IMR-90 (cell line): ENCODE measurements around the gene NCKAP5. TPM values are rescaled to one million over a fixed set of nuclear protein-coding genes. Genes with fewer than 3 reads are reported as not detected.

Experiments used
- ATAC-seq: fragments of 200-7000 bp; cut with Tn5 transposase; 2 replicates; pipeline ENCODE4 v1.9.1; 2020; ENCODE audit warnings: low read depth, mild to moderate bottlenecking, moderate library complexity
- BruUV-seq: library from RNA; stranded (reverse); fragments of 400-500 nt; replicated peaks from 2 replicates; lab custom pipeline; 2021; lab: Mats Ljungman, UMichigan
- CTCF ChIA-PET: fragments of 300-600 bp; formaldehyde crosslinking; extraction: SDS; loops from one replicate; lab custom pipeline; 2021; ENCODE audit warnings: antibody characterized with exemption; lab: Yijun Ruan, JAX
- POLR2A ChIA-PET: fragments of 300-600 bp; sonication (Branson Sonifier 250); formaldehyde crosslinking; loops from one replicate; lab custom pipeline; 2022; ENCODE audit warnings: antibody characterized with exemption; ENCODE audit not compliant: unreplicated experiment; lab: Charles Lee
- DNase-seq: peaks from one replicate; pipeline ENCODE4 v3.0.0; 2013
- H2AFZ ChIP-seq: replicated peaks from 2 replicates; pipeline ENCODE3; 2013; ENCODE audit warnings: low read length, mild to moderate bottlenecking; ENCODE audit not compliant: poor library complexity
- H2AK5ac ChIP-seq: 2 replicates; pipeline ENCODE4 v1.6.1; 2013; ENCODE audit warnings: low read depth, low read length, inconsistent platforms
- H2AK9ac ChIP-seq: replicated peaks from 2 replicates; pipeline ENCODE3; 2013; ENCODE audit warnings: mild to moderate bottlenecking, low read depth, low read length, moderate library complexity; ENCODE audit not compliant: poor library complexity
- H2BK120ac ChIP-seq: 2 replicates; pipeline ENCODE4 v1.6.1; 2013; ENCODE audit warnings: low read depth, low read length, inconsistent platforms
- H2BK15ac ChIP-seq: 3 replicates; pipeline ENCODE4 v1.6.1; 2013; ENCODE audit warnings: low read depth, low read length, inconsistent platforms
- H2BK20ac ChIP-seq: 2 replicates; pipeline ENCODE4 v1.6.1; 2013; ENCODE audit warnings: low read depth, mild to moderate bottlenecking, inconsistent platforms, low read length, moderate library complexity
- H2BK5ac ChIP-seq: 2 replicates; pipeline ENCODE4 v1.6.1; 2013; ENCODE audit warnings: mild to moderate bottlenecking, low read depth, low read length, inconsistent platforms; ENCODE audit not compliant: poor library complexity, severe bottlenecking
- H3K14ac ChIP-seq: replicated peaks from 2 replicates; pipeline ENCODE4 v1.6.1; 2013; ENCODE audit warnings: low read depth, low read length, inconsistent platforms
- H3K18ac ChIP-seq: 2 replicates; pipeline ENCODE4 v1.6.1; 2013; ENCODE audit warnings: low read depth, low read length, control low read depth
- H3K23ac ChIP-seq: 2 replicates; pipeline ENCODE4 v1.6.1; 2013; ENCODE audit warnings: low read depth, low read length, inconsistent platforms
- H3K27ac ChIP-seq: 2 replicates; pipeline ENCODE4 v1.5.1; 2013; ENCODE audit warnings: mild to moderate bottlenecking, control low read depth, low read length; ENCODE audit not compliant: insufficient read depth
- H3K27me3 ChIP-seq: 2 replicates; pipeline ENCODE4 v1.6.1; 2013; ENCODE audit warnings: low read length; ENCODE audit not compliant: control insufficient read depth, insufficient read depth
- H3K36me3 ChIP-seq: 2 replicates; pipeline ENCODE4 v1.6.1; 2013; ENCODE audit warnings: low read length, mixed read lengths; ENCODE audit not compliant: control insufficient read depth, insufficient read depth
- H3K4ac ChIP-seq: 2 replicates; pipeline ENCODE4 v1.6.1; 2013; ENCODE audit warnings: low read depth, low read length, inconsistent platforms
- H3K4me1 ChIP-seq: 2 replicates; pipeline ENCODE4 v1.6.1; 2013; ENCODE audit warnings: low read length, mixed read lengths; ENCODE audit not compliant: control insufficient read depth, insufficient read depth
- H3K4me2 ChIP-seq: 2 replicates; pipeline ENCODE4 v1.6.1; 2013; ENCODE audit warnings: low read depth, mild to moderate bottlenecking, control low read depth, low read length, moderate library complexity
- H3K4me3 ChIP-seq: 2 replicates; pipeline ENCODE4 v1.5.1; 2013; ENCODE audit warnings: low read depth, mild to moderate bottlenecking, control low read depth, low read length, moderate library complexity; ENCODE audit not compliant: insufficient read depth
- H3K56ac ChIP-seq: 2 replicates; pipeline ENCODE4 v1.6.1; 2013; ENCODE audit warnings: low read length, inconsistent platforms; ENCODE audit not compliant: insufficient read depth; ENCODE audit errors: extremely low read depth
- H3K79me1 ChIP-seq, 2 experiments: 2 replicates each; pipeline ENCODE4 v1.6.1; 2013; ENCODE audit warnings: low read length in 2 of 2, inconsistent platforms in 1 of 2, low read depth in 1 of 2
- H3K9ac ChIP-seq: 2 replicates; pipeline ENCODE4 v1.6.1; 2013; ENCODE audit warnings: low read depth, low read length, control low read depth
- H3K9me1 ChIP-seq: 2 replicates; pipeline ENCODE4 v1.6.1; 2013; ENCODE audit warnings: low read length, inconsistent platforms; ENCODE audit not compliant: insufficient read depth
- H3K9me3 ChIP-seq: 2 replicates; pipeline ENCODE4 v1.6.1; 2013; ENCODE audit warnings: low read length; ENCODE audit not compliant: control insufficient read depth, insufficient read depth
- H4K20me1 ChIP-seq: 2 replicates; pipeline ENCODE4 v1.6.1; 2013; ENCODE audit warnings: low read length, inconsistent platforms; ENCODE audit not compliant: insufficient read depth
- H4K5ac ChIP-seq: 2 replicates; pipeline ENCODE4 v1.6.1; 2013; ENCODE audit warnings: mild to moderate bottlenecking, low read depth, low read length, control low read depth
- H4K8ac ChIP-seq, 2 experiments: 2 replicates each; pipeline ENCODE4 v1.6.1; 2013; ENCODE audit warnings: low read depth in 2 of 2, low read length in 2 of 2, control low read depth in 1 of 2, inconsistent platforms in 1 of 2
- H4K91ac ChIP-seq: 2 replicates; pipeline ENCODE4 v1.6.1; 2013; ENCODE audit warnings: low read depth, low read length, inconsistent platforms; ENCODE audit not compliant: insufficient read depth
- CEBPB ChIP-seq: IDR thresholded peaks from 2 replicates; pipeline ENCODE4 v1.6.1; 2012; ENCODE audit warnings: low read depth, low read length, improper control_type of control experiment
- CHD1 ChIP-seq: IDR thresholded peaks from 2 replicates; pipeline ENCODE4 v1.6.1; 2012; ENCODE audit warnings: low read depth, low read length, improper control_type of control experiment
- FOS ChIP-seq: fragments of 150-350 bp; IDR thresholded peaks from 2 replicates; pipeline ENCODE4 v1.6.1; 2016; ENCODE audit warnings: low read depth, low read length
- MAFK ChIP-seq: IDR thresholded peaks from 2 replicates; pipeline ENCODE4 v1.6.1; 2012; ENCODE audit warnings: low read depth, low read length, improper control_type of control experiment
- MAZ ChIP-seq: IDR thresholded peaks from 2 replicates; pipeline ENCODE4 v1.6.1; 2012; ENCODE audit warnings: low read depth, mild to moderate bottlenecking, low read length, improper control_type of control experiment, moderate library complexity, borderline replicate concordance
- MXI1 ChIP-seq: IDR thresholded peaks from 2 replicates; pipeline ENCODE4 v1.6.1; 2012; ENCODE audit warnings: low read depth, mild to moderate bottlenecking, low read length, moderate library complexity, borderline replicate concordance
- NFE2L2 ChIP-seq: fragments of 150-350 bp; IDR thresholded peaks from 2 replicates; pipeline ENCODE4 v1.6.1; 2016; ENCODE audit warnings: low read depth, mild to moderate bottlenecking, low read length
- POLR2A ChIP-seq: IDR thresholded peaks from 2 replicates; pipeline ENCODE4 v1.6.1; 2012; ENCODE audit warnings: mild to moderate bottlenecking, low read depth, low read length
- RAD21 ChIP-seq: IDR thresholded peaks from 2 replicates; pipeline ENCODE4 v1.6.1; 2012; ENCODE audit warnings: low read length, improper control_type of control experiment
- RCOR1 ChIP-seq: IDR thresholded peaks from 2 replicates; pipeline ENCODE4 v1.6.1; 2012; ENCODE audit warnings: mild to moderate bottlenecking, low read length, improper control_type of control experiment; ENCODE audit not compliant: insufficient replicate concordance
- RFX5 ChIP-seq: IDR thresholded peaks from 2 replicates; pipeline ENCODE4 v1.8.0; 2012; ENCODE audit warnings: low read depth, mild to moderate bottlenecking, low read length, moderate library complexity
- SMC3 ChIP-seq: fragments of 150-350 bp; IDR thresholded peaks from 2 replicates; pipeline ENCODE4 v1.6.1; 2016; ENCODE audit warnings: low read depth, mild to moderate bottlenecking, antibody characterized with exemption, low read length, moderate library complexity
- USF2 ChIP-seq: fragments of 150-350 bp; IDR thresholded peaks from 2 replicates; pipeline ENCODE4 v1.6.1; 2017; ENCODE audit warnings: mild to moderate bottlenecking, antibody characterized with exemption, low read length, low read depth
- dilution Hi-C: fragments of 300-500 bp; cut with HindIII; formaldehyde crosslinking; loops from one replicate; pipeline ENCODE4 v1.14.3; 2018; ENCODE audit warnings: low sequenced_read_pairs; ENCODE audit not compliant: unreplicated experiment
- in situ Hi-C: fragments of 300-500 bp; cut with MboI; formaldehyde crosslinking; loops from 3 replicates; pipeline ENCODE4 v1.14.3; 2019; ENCODE audit warnings: low sequenced_read_pairs, inconsistent platforms, mixed read lengths
- intact Hi-C: fragments of 100-400 bp; cut with micrococcal nuclease; formaldehyde crosslinking; loops from 2 replicates; pipeline ENCODE4 v1.10.0; 2022
- polyA plus RNA-seq, 3 experiments: library from polyadenylated mRNA; depleted of rRNA; stranded (reverse); fragments of >200 nt; gene quantifications; 2 replicates each; pipeline ENCODE4 v1.2.3, GENCODE V29; 2012; ENCODE audit warnings: low replicate concordance in 1 of 3
- total RNA-seq: library from RNA; depleted of rRNA; stranded (reverse); fragments of >200 nt; gene quantifications from 2 replicates; pipeline ENCODE4 v1.2.3, GENCODE V29; 2012

Gene NCKAP5
- total and polyA plus RNA-seq, 2 of the 4 experiments (the other 2 are of a cell fraction), result 2.7 to 3.9 TPM

GRCh38 chr2:133438026-133438425 is 130.2 kb downstream of the NCKAP5 start:
- intact Hi-C loops, result loop anchor here (10.0 kb wide), 1 partner anchor 407 kb away; no protein-coding TSS in a partner anchor
- H3K56ac ChIP-seq, result no peak overlapping the region
- POLR2A ChIA-PET, result no interaction called here

More at GRCh38 chr2:133438026-133438425, 130.2 kb downstream of the NCKAP5 start:
- ATAC-seq (no peak), DNase-seq (no peak)
- Histone ChIP-seq H2BK5ac (no peak overlapping the region), H3K9me1 (no peaks in the 10 kb centered on the region), H2BK120ac (no peak overlapping the region), H4K91ac (no peak overlapping the region), H3K4me1 (peaks cover 6% of the 10 kb centered on the region), H3K14ac (no peak overlapping the region), H3K18ac (no peak overlapping the region), H3K23ac (no peak overlapping the region), H2AK9ac (no peak overlapping the region), H2BK20ac (no peak overlapping the region), H4K20me1 (no peaks in the 10 kb centered on the region), H4K5ac (no peak overlapping the region), H3K79me1 (no peaks in the 10 kb centered on the region), H2BK15ac (no peak overlapping the region), H2AFZ (no peak overlapping the region), H3K4ac (no peak overlapping the region), H3K27ac (no peak overlapping the region), H3K9me3 (no peaks in the 10 kb centered on the region), H3K27me3 (no peaks in the 10 kb centered on the region), H3K4me3 (no peak overlapping the region), H2AK5ac (no peak overlapping the region), H3K36me3 (no peaks in the 10 kb centered on the region), H3K4me2 (no peak overlapping the region), H4K8ac (no peak overlapping the region), H3K9ac (no peak overlapping the region)
- dilution Hi-C loops (no loop called here), in situ Hi-C loops (no loop called here)
- BruUV-seq, result no TSS peak
- CTCF ChIA-PET, result no interaction called here
- TF ChIP-seq FOS, result no peak
- TF ChIP-seq MAZ, result no peak
- no peak for TF ChIP-seq CHD1
- no peak for TF ChIP-seq MXI1
- no peak for TF ChIP-seq USF2
- TF ChIP-seq NFE2L2, result no peak
- TF ChIP-seq RCOR1, result no peak
- TF ChIP-seq MAFK, result no peak
- no peak for TF ChIP-seq CEBPB
- TF ChIP-seq SMC3, result no peak
- TF ChIP-seq RFX5, result no peak
- no peak for TF ChIP-seq RAD21
- TF ChIP-seq POLR2A, result no peak
